DMS 273 treated with DMSO at 0.1 percent for 48 hours (cell line): ENCODE data around the gene LPAR1.

Experiments used
- DNase-seq: peaks from one replicate; lab custom pipeline; 2025; lab: John Stamatoyannopoulos, UW

The LPAR1 gene

DNA sequence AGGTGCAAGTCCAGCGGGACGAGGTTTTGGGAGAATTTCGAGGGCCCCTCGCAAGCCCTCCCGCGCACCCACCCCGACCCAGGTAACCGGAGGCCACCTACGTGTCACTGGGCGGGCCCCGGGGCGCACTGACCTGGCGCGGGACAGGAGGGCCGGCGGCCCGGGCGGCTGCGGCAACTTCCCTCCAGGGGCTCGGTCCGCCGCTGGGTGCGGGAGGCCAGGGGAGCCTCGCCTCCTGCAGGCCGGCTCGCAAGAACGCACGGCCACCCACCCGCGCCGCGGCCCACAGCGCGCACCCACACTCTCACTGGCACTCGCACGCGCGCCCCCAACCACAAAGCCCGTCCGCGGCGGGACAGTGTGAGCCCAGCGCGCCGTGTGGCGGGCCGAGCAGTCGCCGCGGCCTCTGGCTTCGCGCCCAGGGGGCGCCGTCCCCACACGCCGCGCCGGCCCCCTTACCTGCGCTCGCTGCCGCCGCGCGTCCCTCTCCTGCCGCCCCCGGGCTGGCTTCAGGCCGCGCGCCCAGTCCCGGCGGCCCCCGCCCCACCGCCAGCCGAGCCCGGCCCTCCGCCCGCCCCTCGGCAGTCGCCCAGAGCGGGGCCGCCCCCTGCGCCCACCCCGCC, 451 bp downstream of the LPAR1 start:
- no peak for DNase-seq

DNA sequence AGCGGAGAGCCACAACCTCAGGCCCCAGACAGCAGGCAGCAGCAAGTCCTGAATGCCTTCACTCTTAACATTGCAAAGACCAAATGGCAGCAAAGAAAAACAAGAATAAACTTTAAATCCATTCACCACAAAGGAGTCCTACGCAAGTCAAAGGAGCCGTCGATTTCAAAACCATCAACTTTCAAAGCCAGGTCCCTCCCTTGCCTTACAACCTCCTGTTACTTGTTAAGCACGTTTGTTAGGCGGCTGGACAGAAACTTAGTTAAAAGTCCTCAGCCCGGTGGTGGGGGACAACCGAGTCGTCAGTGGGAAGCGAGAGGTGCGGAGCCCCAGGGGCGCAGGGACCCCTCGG, 938 bp downstream of the LPAR1 start:
- DNase-seq = no peak

DNA sequence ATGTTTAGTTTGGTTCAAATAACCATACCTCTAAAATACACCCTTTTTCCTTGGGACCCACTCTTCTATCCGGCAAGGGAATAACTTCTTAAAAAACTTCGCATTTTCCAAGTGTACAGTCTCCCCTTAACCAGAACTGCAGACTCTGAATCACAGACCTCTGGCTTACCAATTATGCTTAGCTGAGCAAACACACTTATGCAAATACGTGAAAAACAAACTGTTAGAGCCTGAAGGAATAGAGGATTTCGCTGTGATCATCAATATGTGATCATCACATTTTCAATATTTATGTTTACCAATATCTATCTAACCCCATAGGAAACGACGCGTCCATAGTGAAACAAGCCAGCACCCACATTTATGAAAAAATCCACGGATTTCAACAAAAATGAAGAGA, 1.3 kb downstream of the LPAR1 start:
- no peak for DNase-seq

DNA sequence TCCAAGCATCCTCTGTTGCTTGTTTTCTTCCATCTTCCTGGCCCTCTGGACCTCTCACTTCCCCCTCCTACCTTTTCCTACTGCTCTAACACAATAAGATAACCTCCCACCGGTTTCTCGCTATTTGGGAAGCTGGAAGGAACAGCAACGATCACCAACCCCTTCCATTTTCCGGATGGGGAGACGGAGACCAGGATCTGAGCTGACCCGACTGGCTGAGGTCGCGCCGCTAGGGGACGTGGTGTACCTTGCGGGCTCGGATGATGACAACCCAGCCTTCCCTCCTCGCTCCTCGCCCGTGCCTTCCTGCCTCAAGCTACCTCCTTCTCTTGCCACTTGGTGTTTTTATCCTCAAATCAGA, 1.9 kb downstream of the LPAR1 start:
- DNase-seq = no peak

DNA sequence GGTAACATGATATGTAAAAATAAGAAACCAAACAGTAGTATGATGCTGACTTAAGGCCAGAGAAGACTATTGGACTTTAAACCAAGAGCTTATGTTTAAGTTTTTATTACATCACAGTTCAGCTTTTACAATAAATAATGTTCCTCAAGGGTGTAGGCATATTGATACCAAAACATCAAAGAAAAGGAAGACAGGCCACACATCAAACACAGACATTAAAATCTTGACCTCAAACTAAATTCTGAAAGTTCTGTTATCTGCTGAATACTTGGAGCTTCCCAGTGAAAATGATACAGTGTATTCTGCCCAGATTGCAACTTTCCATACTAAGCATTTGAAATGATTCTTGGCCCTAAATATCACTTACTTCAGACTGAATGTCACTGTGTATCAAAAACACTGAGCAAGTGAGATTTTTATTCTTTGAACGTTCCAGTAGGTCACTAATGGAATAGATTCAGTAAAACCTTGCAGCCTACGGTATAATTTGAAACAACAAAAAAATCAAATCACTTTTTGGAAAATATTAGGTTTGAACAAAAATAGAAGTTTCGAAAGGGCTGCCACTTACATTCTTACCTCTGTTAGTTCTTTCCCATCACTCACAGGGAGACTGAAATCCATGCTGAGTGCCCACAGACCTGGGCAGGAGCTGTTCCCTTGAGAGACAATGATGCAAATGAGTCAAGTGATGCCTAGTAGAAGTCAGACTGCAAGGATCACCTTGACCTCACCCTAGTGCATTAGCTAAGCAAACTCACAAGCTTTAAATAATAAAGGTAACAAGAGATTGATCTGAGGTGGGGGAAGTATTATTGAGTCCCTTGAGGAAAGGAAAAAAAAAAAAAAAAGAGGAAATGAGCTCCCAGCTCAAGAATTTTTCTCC, 2.5 kb downstream of the LPAR1 start:
- DNase-seq = no peak

DNA sequence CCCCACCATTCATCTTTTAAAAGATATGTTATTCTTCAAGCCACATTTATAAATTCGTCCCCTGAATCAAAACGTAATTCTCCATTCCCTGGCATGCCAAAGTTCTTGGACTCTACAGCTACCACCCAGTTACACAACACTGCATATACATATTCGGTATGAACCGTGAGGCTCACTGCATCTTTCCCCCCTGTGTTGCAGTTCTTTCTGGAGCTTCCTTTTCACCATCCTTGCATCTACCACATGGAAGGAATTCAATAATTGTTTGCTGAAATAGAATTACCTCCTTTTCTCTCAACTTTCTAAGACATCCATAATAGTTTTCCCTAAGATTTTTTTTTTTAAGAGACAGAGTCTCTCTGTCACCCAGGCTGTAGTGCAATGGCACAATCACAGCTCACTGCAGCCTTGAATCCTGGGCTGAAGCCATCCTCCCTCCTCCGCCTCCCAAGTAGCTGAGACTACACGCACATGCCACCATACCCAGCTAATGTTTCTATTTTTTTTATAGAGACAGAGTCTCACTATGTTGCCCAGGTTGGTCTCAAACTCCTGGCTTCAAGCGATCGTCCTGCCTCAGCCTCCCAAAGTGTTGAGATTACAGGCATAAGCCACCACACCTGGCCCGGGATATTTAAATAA, 3.3 kb downstream of the LPAR1 start:
- no peak for DNase-seq

DNA sequence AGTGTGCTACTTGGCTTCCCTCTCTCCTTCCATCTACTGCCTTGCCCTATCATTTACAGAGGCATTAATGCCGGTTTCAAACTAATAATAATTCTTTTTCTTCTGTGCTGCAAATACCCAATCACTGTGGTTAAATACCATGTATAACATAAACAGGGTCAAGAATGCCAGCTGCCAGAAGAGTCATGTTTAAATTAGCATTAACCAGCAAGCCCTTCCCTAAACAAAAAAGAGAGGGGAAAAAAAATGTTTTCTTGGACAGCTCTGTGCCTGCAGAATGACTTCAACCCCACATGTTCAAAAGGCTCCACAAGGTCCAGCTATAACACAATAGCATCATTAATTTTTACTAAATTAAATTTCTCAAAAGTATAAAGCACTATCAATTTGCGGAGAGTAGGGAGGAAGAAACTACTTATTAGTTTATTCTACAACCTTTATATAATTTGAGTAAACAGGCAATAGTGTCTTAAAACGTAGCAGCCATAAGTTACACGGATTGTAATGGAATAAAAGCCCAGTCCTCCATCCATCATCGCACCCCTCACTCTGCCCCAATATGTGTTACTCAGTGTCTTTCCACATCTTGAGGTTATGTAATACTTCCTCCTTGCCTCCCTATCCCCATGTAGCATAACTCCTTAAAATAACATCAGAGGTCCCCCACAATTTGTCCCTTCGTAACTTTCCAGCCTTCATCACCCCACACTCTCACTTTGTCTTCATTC, 3.9 kb downstream of the LPAR1 start:
- DNase-seq = no peak

DNA sequence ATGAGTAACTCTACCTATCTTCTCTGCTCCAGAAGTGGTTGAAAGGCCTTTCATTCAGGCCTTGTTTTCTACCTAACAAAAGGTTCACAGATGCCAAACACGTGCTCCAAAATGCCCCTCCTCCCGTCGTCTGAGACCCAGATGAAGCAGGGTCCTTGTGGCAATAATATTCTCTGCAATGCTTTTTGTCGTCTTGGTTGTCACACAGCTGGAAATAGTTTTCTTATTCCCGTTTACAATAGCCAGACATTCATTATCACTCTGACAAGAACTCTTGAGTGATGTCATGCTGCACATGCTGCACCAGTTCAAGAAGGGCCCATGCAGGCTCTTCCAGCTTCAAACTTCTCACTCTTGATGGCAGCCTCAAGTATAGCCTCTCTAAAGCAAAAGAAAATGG, 7.8 kb downstream of the LPAR1 start:
- DNase-seq = no peak

DNA sequence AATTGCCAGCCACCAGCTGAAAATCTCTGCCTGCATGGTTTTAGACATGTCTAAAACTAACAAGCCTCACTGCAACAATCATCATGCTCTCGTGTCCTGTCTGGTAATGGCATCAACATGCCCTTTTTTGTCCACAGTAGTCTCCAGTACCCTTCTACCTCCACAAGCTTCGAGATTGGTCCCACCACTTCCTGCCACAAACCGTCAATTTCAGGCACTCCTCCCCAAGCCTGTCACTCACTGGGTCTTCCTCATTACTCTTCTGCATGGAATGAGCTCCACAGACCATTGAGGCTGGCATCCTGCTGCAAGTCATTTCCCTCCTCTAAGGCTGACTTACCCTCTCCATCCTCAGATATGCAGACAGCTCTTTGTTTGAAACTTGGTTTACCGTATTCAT, 9.0 kb downstream of the LPAR1 start:
- no peak for DNase-seq

DNA sequence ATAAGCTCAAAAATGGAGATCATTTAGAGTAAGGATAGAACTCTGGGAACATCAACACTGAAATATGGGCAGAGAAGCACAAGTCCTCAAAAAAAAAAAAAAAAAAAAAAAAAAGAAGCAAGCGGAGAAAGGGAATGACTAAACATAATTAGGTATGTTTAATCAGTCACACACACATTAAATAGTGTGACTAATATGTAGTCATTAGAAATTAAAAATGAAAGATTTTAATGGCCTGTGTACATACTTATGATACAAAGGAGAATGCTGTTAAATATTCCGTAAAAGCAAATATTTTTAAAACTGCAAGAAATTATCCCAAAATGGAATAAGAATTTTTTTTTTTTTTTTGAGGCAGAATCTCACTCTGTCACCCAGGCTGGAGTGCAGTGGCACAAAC, 10.5 kb downstream of the LPAR1 start:
- DNase-seq = no peak

DNA sequence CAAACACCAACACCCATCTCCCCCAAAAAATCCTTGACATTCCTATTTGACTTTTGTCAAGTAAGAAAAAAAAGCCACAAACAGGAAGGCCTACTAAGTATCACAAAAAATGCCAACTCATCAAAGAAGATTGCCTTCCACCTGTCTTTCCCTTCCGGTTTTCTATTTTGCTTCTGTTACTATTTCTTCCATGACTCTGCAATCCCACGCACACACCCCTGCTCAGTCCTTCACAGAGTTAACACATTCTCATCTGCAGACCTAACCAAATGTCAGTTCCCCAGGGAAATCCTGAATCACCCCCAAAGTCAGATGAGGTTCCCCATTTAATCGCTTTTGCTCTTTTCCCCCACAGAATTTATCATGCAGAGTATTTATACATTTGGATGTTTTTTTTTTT, 15.1 kb downstream of the LPAR1 start:
- DNase-seq = no peak

DNA sequence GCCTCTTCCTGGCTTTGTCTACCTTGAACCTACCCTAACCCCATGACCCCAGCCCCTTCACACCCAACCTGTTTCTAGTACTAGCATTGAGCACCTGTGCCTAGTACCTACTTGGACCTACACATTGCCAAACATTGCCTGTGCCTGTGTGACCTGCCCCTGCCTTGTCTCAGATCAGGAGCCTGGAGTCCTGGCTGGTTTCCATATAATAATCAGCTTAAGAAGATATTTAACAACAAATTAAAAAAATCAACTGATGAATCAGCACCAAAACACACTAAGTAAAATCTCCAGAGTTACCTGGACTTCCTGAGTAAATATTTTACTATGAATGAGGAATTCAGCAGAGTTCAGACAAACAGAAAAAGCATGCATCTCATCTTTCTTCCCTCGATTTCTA, 17.7 kb downstream of the LPAR1 start:
- DNase-seq = no peak

DNA sequence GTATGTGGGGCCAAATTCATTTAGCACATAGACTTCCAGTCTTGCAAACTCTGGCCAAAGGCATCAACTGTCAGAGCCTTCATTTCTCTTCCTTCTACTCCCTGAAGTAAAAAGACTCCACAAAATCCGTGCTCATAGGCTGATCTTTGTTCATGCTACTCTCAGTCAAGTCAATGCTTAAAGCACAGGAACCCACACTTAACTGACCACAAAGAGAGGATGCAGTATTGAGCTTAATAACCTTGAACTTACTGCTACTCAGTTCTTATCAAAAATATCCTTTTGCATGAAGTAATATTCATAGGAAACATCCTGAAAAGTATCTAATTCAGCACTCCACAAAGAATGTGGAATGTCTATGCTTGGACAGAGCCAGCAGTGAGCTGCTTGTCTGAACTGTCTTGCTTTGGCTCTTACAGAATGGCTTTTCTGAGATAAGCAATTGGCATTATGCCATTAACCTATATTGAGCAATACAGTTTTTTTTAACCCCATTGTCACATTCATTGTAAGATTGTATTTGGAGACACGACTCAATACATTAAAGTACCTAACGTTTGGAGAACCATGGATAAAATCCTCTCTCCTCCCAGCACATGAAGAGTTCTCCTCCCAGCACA, 21.7 kb downstream of the LPAR1 start:
- DNase-seq = no peak

DNA sequence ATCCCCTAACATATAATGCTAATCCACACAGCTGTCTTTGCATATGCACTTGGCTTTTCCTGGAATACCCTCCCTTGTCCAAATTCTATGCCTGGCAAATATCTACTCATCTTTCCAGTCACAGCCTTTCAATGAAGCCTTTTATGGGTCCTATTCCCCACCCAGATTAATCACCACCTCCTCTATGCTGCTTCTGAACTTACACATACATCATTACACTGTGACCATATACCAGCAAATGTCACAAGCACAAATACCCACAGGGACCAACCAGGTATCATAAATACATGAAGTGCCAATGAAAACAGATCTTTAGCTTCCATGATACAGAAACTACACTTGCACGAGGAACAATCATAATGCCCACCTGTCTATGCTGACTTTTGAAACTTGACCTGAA, 22.3 kb downstream of the LPAR1 start:
- DNase-seq = no peak

DNA sequence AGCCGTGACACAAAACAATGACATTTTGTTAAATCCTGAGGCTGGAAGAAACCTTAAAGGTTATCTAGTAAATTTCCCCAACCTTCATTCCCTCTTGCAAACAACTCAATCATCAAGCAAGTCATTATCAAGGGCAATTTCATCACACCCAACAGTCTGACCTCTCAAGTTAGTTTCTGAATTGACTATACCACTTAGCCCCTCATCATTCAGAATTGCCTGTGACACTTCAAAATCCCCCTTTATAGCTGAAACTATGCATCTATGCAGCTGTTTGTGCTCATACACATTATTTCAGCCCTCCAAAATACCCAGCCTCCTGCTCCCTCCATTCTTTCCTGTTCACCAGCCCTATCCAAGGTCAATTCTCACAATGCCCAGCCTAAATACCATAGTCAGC, 24.6 kb downstream of the LPAR1 start:
- DNase-seq = no peak

DNA sequence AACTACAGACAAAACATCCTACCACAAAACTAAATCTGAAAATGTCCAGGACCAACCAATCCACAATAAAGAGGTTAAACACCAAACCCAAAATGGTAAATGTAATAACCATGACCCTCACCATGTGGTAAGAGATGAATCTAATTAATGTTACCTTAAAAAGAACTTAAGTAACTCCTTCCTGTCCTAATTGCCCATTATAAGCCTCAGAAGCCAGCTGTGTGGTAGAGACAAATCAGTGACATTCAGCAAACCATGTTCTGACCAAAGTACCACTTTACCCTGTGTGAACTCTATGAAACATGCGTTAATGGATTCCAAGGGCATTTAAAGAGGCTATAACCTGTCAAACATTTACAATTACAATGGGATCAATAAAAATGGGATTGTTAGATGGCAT, 25.0 kb downstream of the LPAR1 start:
- no peak for DNase-seq

DNA sequence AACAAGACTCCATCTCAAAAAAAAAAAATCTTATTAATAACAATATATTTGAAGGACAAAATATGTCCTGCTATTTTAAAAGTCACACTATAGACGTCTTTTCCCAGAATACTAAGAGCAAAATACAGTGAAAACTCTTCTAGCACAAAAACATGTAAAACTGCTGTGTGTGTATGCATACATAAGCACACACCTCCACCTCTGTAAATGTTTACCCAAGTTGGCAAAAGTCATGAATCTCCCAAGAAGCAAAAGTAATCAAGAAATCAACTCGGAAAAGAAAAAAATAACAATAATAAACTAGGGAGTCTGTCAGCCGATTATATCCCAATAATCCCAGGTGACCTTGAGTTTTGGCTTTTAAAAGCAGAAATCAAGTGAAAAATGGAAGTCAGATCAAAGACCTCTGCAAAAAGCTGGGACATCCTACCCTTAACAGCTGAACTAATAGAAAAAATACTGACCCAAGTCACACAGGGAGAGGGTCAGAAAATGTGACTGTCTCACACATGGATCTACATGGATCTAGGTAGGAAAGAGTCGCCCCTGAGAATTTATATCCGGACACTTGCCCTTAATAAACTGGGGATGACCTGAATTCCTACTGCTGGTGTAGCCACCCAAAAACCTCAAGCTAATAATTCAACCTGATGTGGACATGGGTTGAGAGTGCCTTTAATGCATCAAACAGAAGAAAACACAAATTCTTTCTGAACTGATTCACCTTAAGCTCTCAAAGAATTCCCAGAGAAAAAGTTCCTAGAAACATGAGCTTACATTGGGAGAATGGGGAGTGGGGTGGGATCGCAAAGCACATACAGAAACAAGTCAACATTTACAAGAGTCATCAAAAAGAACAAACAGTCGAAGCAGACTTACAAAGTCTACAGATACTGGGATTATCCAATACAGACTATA, 29.9 kb downstream of the LPAR1 start:
- DNase-seq = no peak

DNA sequence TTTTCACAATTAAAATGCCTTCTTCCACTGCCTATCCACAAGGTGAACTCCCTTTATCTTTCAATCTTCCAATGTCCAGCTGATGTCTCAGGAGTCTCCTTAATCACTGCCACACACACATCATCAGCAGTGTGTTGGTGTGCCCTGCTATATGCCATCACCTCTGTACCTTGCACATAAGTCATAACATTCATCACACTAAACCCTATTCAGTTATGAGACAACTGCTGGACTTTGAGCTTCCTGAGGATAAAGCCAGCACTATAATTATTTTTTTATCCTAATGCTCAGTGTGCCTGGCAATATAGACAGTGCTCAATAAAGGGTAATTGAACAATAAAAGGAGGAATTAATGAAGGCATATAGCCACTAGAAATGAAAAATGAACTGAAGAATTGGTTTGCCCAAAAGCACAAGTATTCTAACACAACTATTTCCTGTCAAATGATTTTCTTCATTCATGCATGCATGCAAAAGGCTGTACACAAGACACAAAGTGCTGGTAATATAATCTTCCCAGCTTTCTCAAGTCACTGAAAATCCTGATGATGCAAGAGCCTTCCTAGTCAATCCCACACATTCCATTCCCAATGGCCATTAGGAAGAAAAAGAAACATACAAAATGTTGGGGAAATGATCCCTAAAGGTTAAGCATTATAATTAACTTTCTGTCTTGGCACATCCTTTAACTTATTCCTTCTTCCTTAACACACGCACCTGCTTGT, 32.4 kb downstream of the LPAR1 start:
- DNase-seq = no peak

DNA sequence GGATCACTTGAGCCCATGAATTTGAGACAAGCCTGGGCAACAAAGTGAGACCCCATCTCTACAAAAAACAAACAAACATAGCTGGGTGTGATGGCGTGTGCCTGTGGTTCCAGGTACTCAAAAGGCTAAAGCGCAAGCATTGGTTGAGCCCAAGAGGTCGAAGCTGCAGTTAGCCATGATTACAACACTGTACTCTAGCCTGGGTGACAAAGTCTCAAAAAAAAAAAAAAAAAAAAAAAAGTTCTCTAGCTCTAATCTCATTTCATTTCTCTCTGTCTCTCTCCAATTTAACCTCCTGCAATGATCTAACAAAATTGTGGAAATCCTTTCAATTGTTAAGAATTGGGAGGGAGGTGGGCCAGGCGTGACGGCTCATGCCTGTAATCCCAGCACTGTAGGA, 33.3 kb downstream of the LPAR1 start:
- no peak for DNase-seq

DNA sequence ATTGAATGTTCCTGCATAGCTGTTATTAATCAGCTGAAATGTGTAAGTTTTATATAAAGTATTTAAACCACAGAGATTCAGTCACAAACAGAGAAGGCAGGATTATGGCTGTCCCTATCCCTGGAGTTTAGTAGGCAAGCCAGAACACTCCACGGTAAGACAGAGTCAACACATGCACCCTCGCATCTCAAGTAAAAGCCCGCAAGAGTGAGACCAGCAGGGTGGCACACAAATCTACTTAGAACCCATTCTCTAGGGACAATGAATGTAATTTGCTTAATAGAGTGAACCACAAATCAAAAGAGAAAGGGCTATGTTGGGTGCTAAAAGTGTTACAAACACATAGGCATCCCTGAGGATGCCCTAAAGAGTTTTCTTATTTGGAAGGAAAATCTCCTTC, 35.1 kb downstream of the LPAR1 start:
- no peak for DNase-seq

DNA sequence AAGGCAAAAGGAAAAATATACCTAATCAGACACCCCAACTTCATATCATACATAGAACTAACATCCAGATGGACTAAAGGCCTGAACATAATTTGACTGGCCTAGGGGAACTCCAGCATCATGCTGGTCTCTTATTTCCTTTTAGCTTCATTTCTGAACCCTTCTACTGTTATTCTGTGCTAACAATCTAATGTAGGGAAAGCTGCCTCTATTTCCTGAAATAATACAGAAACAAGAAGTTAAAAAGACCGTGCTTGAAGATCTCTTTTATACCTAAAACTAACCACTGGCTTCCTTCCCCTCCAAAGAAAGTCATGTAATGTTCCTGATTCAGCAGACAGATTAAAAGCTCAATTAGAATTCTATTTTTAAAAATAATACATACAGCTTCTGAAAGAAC, 36.7 kb downstream of the LPAR1 start:
- DNase-seq = no peak
